Panc1 (cell line): ENCODE results near the gene CLSTN2. TPM values are rescaled to one million over a fixed set of nuclear protein-coding genes. Genes with fewer than 3 reads are reported as not detected.

Source experiments
- ATAC-seq: fragments of 200-7000 bp; cut with Tn5 transposase; 2 replicates; pipeline ENCODE4 v1.9.1; 2020; ENCODE audit warnings: mild to moderate bottlenecking, moderate library complexity
- BruUV-seq: library from RNA; stranded (reverse); fragments of 400-500 nt; replicated peaks from 2 replicates; lab custom pipeline; 2021; lab: Mats Ljungman, UMichigan
- CTCF ChIA-PET: fragments of 300-600 bp; sonication (Branson Sonifier 250); formaldehyde crosslinking; loops from one replicate; lab custom pipeline; 2022; ENCODE audit warnings: antibody characterized with exemption; lab: Charles Lee
- POLR2A ChIA-PET: fragments of 300-600 bp; sonication (Branson Sonifier 250); formaldehyde crosslinking; loops from one replicate; lab custom pipeline; 2022; ENCODE audit warnings: antibody characterized with exemption; lab: Charles Lee
- DNase-seq: peaks from one replicate; pipeline ENCODE4 v3.0.0-alpha.2; 2010; ENCODE audit warnings: low read depth, low spot score
- H3K27ac ChIP-seq: 2 replicates; pipeline ENCODE4 v1.5.1; 2011; ENCODE audit warnings: mild to moderate bottlenecking, low read length, inconsistent platforms
- H3K27me3 ChIP-seq: fragments of 200-500 bp; sonication (Bioruptor generic); 2 replicates; pipeline ENCODE4 v1.6.0; 2014; ENCODE audit warnings: low read length, inconsistent platforms; ENCODE audit not compliant: control insufficient read depth, insufficient read depth
- H3K36me3 ChIP-seq: fragments of 200-500 bp; sonication (Bioruptor generic); 2 replicates; pipeline ENCODE4 v1.5.1; 2014; ENCODE audit warnings: inconsistent platforms, mild to moderate bottlenecking, low read length, moderate library complexity; ENCODE audit not compliant: control insufficient read depth, insufficient read depth
- H3K4me1 ChIP-seq: 2 replicates; pipeline ENCODE4 v1.5.1; 2011; ENCODE audit warnings: inconsistent platforms, mild to moderate bottlenecking, low read length, moderate library complexity; ENCODE audit not compliant: control insufficient read depth, insufficient read depth
- H3K4me3 ChIP-seq, 2 experiments: 2 replicates each; pipeline ENCODE4 v1.5.1; 2011 to 2012; ENCODE audit warnings: low read depth in 2 of 2, low read length in 2 of 2, mild to moderate bottlenecking in 2 of 2, inconsistent platforms in 1 of 2, moderate library complexity in 1 of 2
- H3K9me3 ChIP-seq: fragments of 200-500 bp; sonication (Bioruptor generic); 2 replicates; pipeline ENCODE4 v1.5.1; 2014; ENCODE audit warnings: low read depth, mild to moderate bottlenecking, inconsistent platforms, low read length, moderate library complexity; ENCODE audit not compliant: control insufficient read depth, insufficient read depth
- CTCF ChIP-seq: fragments of 450-650 bp; IDR thresholded peaks from 2 replicates; pipeline ENCODE4 v1.5.1; 2017; ENCODE audit warnings: mild to moderate bottlenecking
- POLR2AphosphoS5 ChIP-seq: IDR thresholded peaks from 2 replicates; pipeline ENCODE4 v1.6.1; 2012; ENCODE audit warnings: mild to moderate bottlenecking, low read depth, low read length, moderate library complexity
- REST ChIP-seq, 2 experiments: IDR thresholded peaks; 2 replicates each; pipeline ENCODE4 v1.6.1; 2011 to 2012; ENCODE audit warnings: low read depth in 2 of 2, control low read depth in 1 of 2, low read length in 1 of 2, mild to moderate bottlenecking in 1 of 2, moderate library complexity in 1 of 2; ENCODE audit not compliant: insufficient read depth in 1 of 2
- SIN3A ChIP-seq: IDR thresholded peaks from 2 replicates; pipeline ENCODE4 v1.6.1; 2012; ENCODE audit warnings: low read depth, mild to moderate bottlenecking, low read length, moderate library complexity, borderline replicate concordance; ENCODE audit not compliant: insufficient read depth
- TCF7L2 ChIP-seq: IDR thresholded peaks from 2 replicates; pipeline ENCODE4 v1.6.1; 2011; ENCODE audit warnings: mild to moderate bottlenecking, low read depth, low read length, inconsistent platforms
- in situ Hi-C: cut with HindIII; loops from 2 replicates; pipeline ENCODE4 v1.10.0; 2016; ENCODE audit warnings: low sequenced_read_pairs, low pct_unique_long_range_greater_than_20kb
- intact Hi-C: fragments of 100-400 bp; cut with micrococcal nuclease; formaldehyde crosslinking; loops from one replicate; pipeline ENCODE4 v1.10.0; 2022; ENCODE audit not compliant: unreplicated experiment
- total RNA-seq: library from RNA; stranded (reverse); gene quantifications from one replicate; pipeline ENCODE4 v1.2.1, GENCODE V29; 2021; ENCODE audit not compliant: unreplicated experiment

Gene CLSTN2
- total RNA-seq, 1 experiment from 2014 or later = 0.03 TPM

- no peak for TF ChIP-seq SIN3A
- no peak for TF ChIP-seq REST (IDR thresholded peaks at IDR 0.05; ENCODE audit: insufficient read depth in 1 of 2, low read depth in 2 of 2, low read length in 1 of 2)
- no peak for TF ChIP-seq TCF7L2
- TF ChIP-seq POLR2AphosphoS5 = no peak
- TF ChIP-seq CTCF = no peak
- no peak overlapping the region for H3K4me3 ChIP-seq
- CTCF ChIA-PET = no interaction called here
- no peaks in the 10 kb centered on the region for H3K9me3 ChIP-seq
- POLR2A ChIA-PET = no interaction called here
- DNase-seq (no peak), ATAC-seq (no peak)
- intact Hi-C loops = no loop called here
- H3K4me1 ChIP-seq = no peaks in the 10 kb centered on the region
- in situ Hi-C loops = no loop called here
- no peaks in the 10 kb centered on the region for H3K36me3 ChIP-seq
- no TSS peak for BruUV-seq
- no peak overlapping the region for H3K27ac ChIP-seq
- H3K27me3 ChIP-seq = peaks cover 8% of the 10 kb centered on the region; the same call in 1 of the 2 replicates
Measured at GRCh38 chr3:140584549-140584948, 649.6 kb downstream of the CLSTN2 start.

GRCh38 chr3:140585828-140586227 is 650.8 kb downstream of the CLSTN2 start:
- Histone ChIP-seq H3K36me3 (no peaks in the 10 kb centered on the region), H3K4me1 (no peaks in the 10 kb centered on the region), H3K9me3 (no peaks in the 10 kb centered on the region), H3K27ac (no peak overlapping the region), H3K27me3 (peaks cover 8% of the 10 kb centered on the region; the same call in 1 of the 2 replicates), H3K4me3 (no peak overlapping the region)
- intact Hi-C loops = no loop called here
- ATAC-seq (no peak), DNase-seq (no peak)
- in situ Hi-C loops = no loop called here
- no TSS peak for BruUV-seq
- ChIA-PET CTCF (no interaction called here), POLR2A (no interaction called here)
- TF ChIP-seq REST (IDR thresholded peaks at IDR 0.05; ENCODE audit: insufficient read depth in 1 of 2, low read depth in 2 of 2, low read length in 1 of 2) = no peak
- no peak for TF ChIP-seq POLR2AphosphoS5
- TF ChIP-seq SIN3A = no peak
- no peak for TF ChIP-seq TCF7L2
